HS-5 (cell line): Measurements from ENCODE around the gene IFITM10.

ENCODE experiments used
- DNase-seq: peaks from one replicate; pipeline ENCODE4 v3.0.0-alpha.2; 2012; ENCODE audit warnings: low read depth

The IFITM10 gene

GRCh38 chr11:1762537-1763302 is 12.3 kb upstream of the IFITM10 start:
- DNase-seq, result no peak

GRCh38 chr11:1761857-1762536 is 11.6 kb upstream of the IFITM10 start:
- DNase-seq, result no peak

GRCh38 chr11:1761110-1761856 is 10.9 kb upstream of the IFITM10 start:
- no peak for DNase-seq

- DNase-seq, result no peak
Measured at GRCh38 chr11:1760351-1761109, 10.1 kb upstream of the IFITM10 start.

GRCh38 chr11:1759851-1760220 is 9.4 kb upstream of the IFITM10 start:
- no peak for DNase-seq

GRCh38 chr11:1759151-1759850 is 8.9 kb upstream of the IFITM10 start:
- no peak for DNase-seq

- no peak for DNase-seq
Measured at GRCh38 chr11:1758611-1759150, 8.3 kb upstream of the IFITM10 start.

GRCh38 chr11:1757861-1758610 is 7.6 kb upstream of the IFITM10 start:
- no peak for DNase-seq

- no peak for DNase-seq
Measured at GRCh38 chr11:1756791-1757771, 6.7 kb upstream of the IFITM10 start.

- no peak for DNase-seq
Measured at GRCh38 chr11:1755692-1756561, 5.5 kb upstream of the IFITM10 start.

GRCh38 chr11:1755344-1755691 is 4.9 kb upstream of the IFITM10 start:
- DNase-seq, result no peak

- no peak for DNase-seq
Measured at GRCh38 chr11:1754376-1755150, 4.2 kb upstream of the IFITM10 start.

- no peak for DNase-seq
Measured at GRCh38 chr11:1753929-1754305, 3.5 kb upstream of the IFITM10 start.

GRCh38 chr11:1753229-1753928 is 3.0 kb upstream of the IFITM10 start:
- no peak for DNase-seq

- DNase-seq, result no peak
Measured at GRCh38 chr11:1752907-1753228, 2.5 kb upstream of the IFITM10 start.

- no peak for DNase-seq
Measured at GRCh38 chr11:1751999-1752906, 1.9 kb upstream of the IFITM10 start.
